Astrocyte (in vitro differentiated cells and primary cell): ENCODE measurements around the gene PDZRN4. TPM values are rescaled to one million over a fixed set of nuclear protein-coding genes. Genes with fewer than 3 reads are reported as not detected.

Source experiments
- DNase-seq: peaks from one replicate; pipeline ENCODE4 v3.0.0-alpha.2; 2010; ENCODE audit warnings: low read depth
- FAIRE-seq: peaks from 2 replicates; lab custom pipeline; 2011; peaks lifted over from hg19 to GRCh38; lab: Jason Lieb, UNC
- H2AFZ ChIP-seq: 2 replicates; pipeline ENCODE4 v1.6.0; 2012; ENCODE audit warnings: low read depth, low read length, inconsistent platforms
- H3K27ac ChIP-seq: 2 replicates; pipeline ENCODE4 v1.5.1; 2011; ENCODE audit warnings: low read depth, low read length, inconsistent platforms
- H3K27me3 ChIP-seq: 2 replicates; pipeline ENCODE4 v1.6.0; 2011; ENCODE audit warnings: low read length, inconsistent platforms; ENCODE audit not compliant: insufficient read depth
- H3K36me3 ChIP-seq: 2 replicates; pipeline ENCODE4 v1.5.1; 2011; ENCODE audit warnings: low read length, inconsistent platforms; ENCODE audit not compliant: insufficient read depth
- H3K4me1 ChIP-seq: 2 replicates; pipeline ENCODE4 v1.5.1; 2011; ENCODE audit warnings: low read length, inconsistent platforms; ENCODE audit not compliant: insufficient read depth
- H3K4me2 ChIP-seq: 2 replicates; pipeline ENCODE4 v1.6.0; 2012; ENCODE audit warnings: low read length, inconsistent platforms
- H3K4me3 ChIP-seq: 2 replicates; pipeline ENCODE4 v1.5.1; 2011; ENCODE audit warnings: low read depth, mild to moderate bottlenecking, low read length, inconsistent platforms; ENCODE audit not compliant: insufficient read depth
- H3K79me2 ChIP-seq: 2 replicates; pipeline ENCODE4 v1.6.0; 2012; ENCODE audit warnings: mild to moderate bottlenecking, low read length, inconsistent platforms; ENCODE audit not compliant: insufficient read depth
- H3K9ac ChIP-seq: 2 replicates; pipeline ENCODE4 v1.6.0; 2012; ENCODE audit warnings: mild to moderate bottlenecking, low read length, inconsistent platforms
- H3K9me3 ChIP-seq: 2 replicates; pipeline ENCODE4 v1.5.1; 2012; ENCODE audit warnings: low read depth, mild to moderate bottlenecking, low read length, inconsistent platforms; ENCODE audit not compliant: insufficient read depth
- H4K20me1 ChIP-seq: 2 replicates; pipeline ENCODE4 v1.6.0; 2012; ENCODE audit warnings: low read length, inconsistent platforms; ENCODE audit not compliant: insufficient read depth
- H3K27ac Mint-ChIP-seq: one replicate; pipeline ENCODE4 v1.8.0; 2021; ENCODE audit warnings: mild to moderate bottlenecking, mixed read lengths; ENCODE audit not compliant: unreplicated experiment
- H3K27me3 Mint-ChIP-seq: one replicate; pipeline ENCODE4 v1.8.0; 2021; ENCODE audit warnings: low read depth, mixed read lengths; ENCODE audit not compliant: unreplicated experiment
- H3K36me3 Mint-ChIP-seq: one replicate; pipeline ENCODE4 v1.8.0; 2021; ENCODE audit warnings: low read depth, mixed read lengths; ENCODE audit not compliant: unreplicated experiment
- H3K4me1 Mint-ChIP-seq: one replicate; pipeline ENCODE4 v1.8.0; 2021; ENCODE audit warnings: low read depth, mixed read lengths; ENCODE audit not compliant: unreplicated experiment
- H3K4me3 Mint-ChIP-seq: one replicate; pipeline ENCODE4 v1.8.0; 2021; ENCODE audit warnings: mild to moderate bottlenecking, moderate library complexity, mixed read lengths; ENCODE audit not compliant: unreplicated experiment
- H3K9me3 Mint-ChIP-seq: one replicate; pipeline ENCODE4 v1.8.0; 2021; ENCODE audit warnings: mild to moderate bottlenecking, mixed read lengths; ENCODE audit not compliant: unreplicated experiment
- CTCF ChIP-seq: IDR thresholded peaks from 2 replicates; pipeline ENCODE4 v1.5.1; 2011; ENCODE audit warnings: low read depth, mild to moderate bottlenecking, inconsistent platforms, low read length, moderate library complexity; ENCODE audit not compliant: insufficient read depth
- EZH2 ChIP-seq: IDR thresholded peaks from 2 replicates; pipeline ENCODE4 v1.6.1; 2012; ENCODE audit warnings: mild to moderate bottlenecking, low read length, inconsistent platforms; ENCODE audit not compliant: insufficient read depth
- total RNA-seq: library from RNA; stranded (reverse); gene quantifications from 2 replicates; pipeline ENCODE4 v1.2.1, GENCODE V29; 2021

Gene PDZRN4
- total RNA-seq, 1 donor from 2014 or later: not detected

GRCh38 chr12:41476499-41477439 lies 288.6 kb downstream of the PDZRN4 start:
- Mint-ChIP-seq H3K36me3 (no peaks in the 10 kb centered on the region), H3K27ac (no peak overlapping the region), H3K27me3 (no peaks in the 10 kb centered on the region), H3K9me3 (no peaks in the 10 kb centered on the region), H3K4me3 (no peak overlapping the region), H3K4me1 (no peaks in the 10 kb centered on the region)
- FAIRE-seq: no peak
- Histone ChIP-seq H3K9ac (no peak overlapping the region), H3K4me3 (no peak overlapping the region), H3K27me3 (no peaks in the 10 kb centered on the region), H3K4me1 (no peaks in the 10 kb centered on the region), H2AFZ (no peak overlapping the region), H3K36me3 (no peaks in the 10 kb centered on the region), H3K4me2 (no peak overlapping the region), H4K20me1 (no peaks in the 10 kb centered on the region), H3K9me3 (no peaks in the 10 kb centered on the region), H3K27ac (no peak overlapping the region), H3K79me2 (no peaks in the 10 kb centered on the region)
- no peak for TF ChIP-seq CTCF
- TF ChIP-seq EZH2: no peak
- DNase-seq: no peak

- Mint-ChIP-seq H3K4me3 (no peak overlapping the region), H3K4me1 (no peaks in the 10 kb centered on the region)
- H3K27ac ChIP-seq: no peak overlapping the region
Observed at GRCh38 chr12:41479426-41479825, 291.3 kb downstream of the PDZRN4 start.

More at GRCh38 chr12:41479426-41479825, 291.3 kb downstream of the PDZRN4 start:
- no peaks in the 10 kb centered on the region for H3K9me3 ChIP-seq
- no peaks in the 10 kb centered on the region for H3K36me3 ChIP-seq
- H2AFZ ChIP-seq: no peak overlapping the region
- no peak overlapping the region for H3K9ac ChIP-seq
- no peaks in the 10 kb centered on the region for H3K4me1 ChIP-seq
- H4K20me1 ChIP-seq: no peaks in the 10 kb centered on the region
- Mint-ChIP-seq H3K9me3 (no peaks in the 10 kb centered on the region), H3K27me3 (no peaks in the 10 kb centered on the region), H3K36me3 (no peaks in the 10 kb centered on the region), H3K27ac (no peak overlapping the region)
- H3K27me3 ChIP-seq: no peaks in the 10 kb centered on the region
- no peaks in the 10 kb centered on the region for H3K79me2 ChIP-seq
- no peak for DNase-seq
- no peak for FAIRE-seq
- no peak overlapping the region for H3K4me2 ChIP-seq
- TF ChIP-seq EZH2 (no peak), CTCF (no peak)
- no peak overlapping the region for H3K4me3 ChIP-seq
